Lower leg skin (tissue), 4 donors: Measurements from ENCODE around the gene CHPF2. TPM values are rescaled to one million over a fixed set of nuclear protein-coding genes. Genes with fewer than 3 reads are reported as not detected.

Experiments used
- DNase-seq, 2 donors: peaks; one replicate each; pipeline ENCODE4 v3.0.0-alpha.2; 2019; ENCODE audit warnings: low spot score in 2 of 2
- H3K4me3 ChIP-seq: fragments of 200-600 bp; sonication (generic); 2 replicates; pipeline ENCODE4 v1.5.1; 2017; ENCODE audit warnings: mild to moderate bottlenecking, low read depth; ENCODE audit not compliant: poor library complexity, severe bottlenecking
- CTCF ChIP-seq, 3 donors: fragments of 450-650 bp; IDR thresholded peaks; one replicate each; pipeline ENCODE4 v1.5.1; 2016; ENCODE audit warnings: antibody characterized with exemption in 3 of 3, mild to moderate bottlenecking in 3 of 3, moderate library complexity in 2 of 3
- POLR2A ChIP-seq, 2 donors: fragments of 450-650 bp; IDR thresholded peaks; one replicate each; pipeline ENCODE4 v1.6.1; 2016 to 2017; ENCODE audit warnings: antibody characterized with exemption in 2 of 2, mild to moderate bottlenecking in 1 of 2, moderate library complexity in 1 of 2
- WGBS, 2 donors: methylation state at CpG; one replicate each; pipeline ENCODE4 v1.1.5; 2018; 5-methylcytosine and 5-hydroxymethylcytosine counted together
- intact Hi-C: fragments of 100-400 bp; cut with DNase I; formaldehyde crosslinking; loops from one replicate; pipeline ENCODE4 v1.15.0; 2023; ENCODE audit warnings: low total_unique reads
- total RNA-seq, 4 donors: library from RNA; depleted of rRNA; stranded (reverse); fragments of >200 nt; gene quantifications; one replicate each; pipeline ENCODE4 v1.1.0, GENCODE V29; 2016

CHPF2 gene
- total RNA-seq, 4 donors from 2014 or later: 15.4 to 32.2 (median 26.7) TPM

DNA sequence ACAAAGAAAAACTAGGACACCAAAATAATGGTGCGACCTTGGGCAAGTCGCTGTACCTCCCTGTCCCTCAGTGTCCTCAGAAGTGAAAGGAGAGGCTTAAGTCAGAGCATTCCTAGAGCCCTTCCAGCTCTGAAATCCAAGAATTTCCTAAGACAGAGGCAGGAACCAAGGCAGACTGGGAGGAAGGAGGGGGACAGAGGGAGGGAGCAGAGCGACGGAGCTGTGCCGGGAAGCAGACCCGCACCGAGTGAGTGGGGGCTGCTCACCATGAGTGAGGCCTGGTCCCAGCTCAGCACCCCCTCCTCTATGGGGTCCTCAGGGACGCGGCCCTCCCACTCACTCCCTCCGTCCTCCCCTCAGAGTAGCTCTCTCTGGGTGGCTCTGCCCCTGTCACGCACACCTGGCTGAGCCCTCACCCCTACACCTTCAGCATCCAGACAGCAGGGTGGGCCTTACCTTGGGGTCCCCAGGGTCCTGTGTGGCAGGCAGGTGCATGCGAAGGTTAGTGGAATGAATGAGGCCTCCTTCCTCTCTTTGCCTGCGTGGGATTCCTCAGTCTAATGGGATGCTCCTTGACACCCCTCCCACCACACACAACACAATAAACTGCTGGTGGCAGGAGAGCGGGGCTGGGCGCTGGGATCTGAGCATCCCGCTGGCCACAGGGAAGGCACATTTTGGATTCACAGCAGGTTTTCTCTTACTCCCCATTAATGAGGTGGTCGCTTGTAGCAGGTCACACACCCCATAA lies 20.9 kb downstream of the CHPF2 start:
- WGBS, 2 donors: 70 to 76% methylated on average over 16 to 17 of the region's 17 CpGs
- H3K4me3 ChIP-seq: no peak overlapping the region
- DNase-seq: no peak
- TF ChIP-seq CTCF (IDR thresholded peaks at IDR 0.05) (no peak), POLR2A (IDR thresholded peaks at IDR 0.05) (no peak)
- intact Hi-C loops: no loop called here

- WGBS, 2 donors: 75 to 89% methylated on average over 7 of the region's 7 CpGs
- no peak for DNase-seq
- intact Hi-C loops: no loop called here
- no peak overlapping the region for H3K4me3 ChIP-seq
- no peak for TF ChIP-seq POLR2A (IDR thresholded peaks at IDR 0.05)
- no peak for TF ChIP-seq CTCF (IDR thresholded peaks at IDR 0.05)
Observed at GRCh38 chr7:151254316-151254715, 22.0 kb downstream of the CHPF2 start.

DNA sequence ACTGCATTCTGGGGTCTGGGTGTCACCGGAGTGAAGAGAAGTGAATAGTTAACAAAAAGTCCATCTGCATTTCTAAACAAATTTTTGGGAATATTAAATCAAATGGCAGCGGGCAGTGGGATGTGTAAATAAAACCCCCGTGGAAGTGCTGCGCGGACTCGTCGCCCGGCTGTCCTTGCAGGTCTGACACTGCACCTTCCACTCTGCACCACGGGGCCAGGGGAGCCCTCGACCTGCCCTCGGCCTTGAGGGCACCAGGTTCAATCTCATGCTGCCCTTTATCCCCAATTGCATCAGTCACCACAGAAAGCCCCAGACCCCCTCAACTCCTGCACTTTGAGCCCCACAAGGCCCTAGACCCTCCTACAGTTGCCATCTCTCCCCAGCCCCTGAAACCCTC lies 22.6 kb downstream of the CHPF2 start:
- intact Hi-C loops: no loop called here
- H3K4me3 ChIP-seq: no peak overlapping the region
- DNase-seq: no peak
- 84 to 88% methylated on average over 11 of the region's 11 CpGs for whole genome bisulfite sequencing, 2 donors
- TF ChIP-seq POLR2A (IDR thresholded peaks at IDR 0.05): no peak

DNA sequence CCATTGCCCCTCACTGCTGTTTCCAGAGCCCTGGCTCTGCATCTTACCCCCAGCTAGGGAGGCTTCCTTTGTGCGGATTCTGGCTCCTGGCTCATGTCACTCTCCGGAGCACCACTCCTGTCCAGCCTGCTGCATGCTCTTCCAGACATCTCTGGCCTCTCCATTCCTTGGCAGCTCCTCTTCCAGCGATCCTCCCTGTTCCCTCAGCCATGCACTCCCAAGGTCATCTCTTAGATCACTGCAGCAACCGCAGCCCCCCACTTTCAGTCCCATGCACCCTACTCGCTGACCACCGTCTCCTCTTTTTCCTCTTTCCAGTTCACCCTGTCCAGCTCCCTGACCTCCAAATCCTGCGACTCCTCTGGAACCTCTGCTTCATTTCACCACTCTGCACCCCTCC lies 23.1 kb downstream of the CHPF2 start:
- WGBS, 2 donors: 67 to 88% methylated on average over 7 of the region's 7 CpGs
- no peak for TF ChIP-seq CTCF (IDR thresholded peaks at IDR 0.05)
- TF ChIP-seq POLR2A (IDR thresholded peaks at IDR 0.05): no peak
- no peak for DNase-seq
- intact Hi-C loops: no loop called here
- H3K4me3 ChIP-seq: no peak overlapping the region

- no peak for DNase-seq
- no peak for TF ChIP-seq POLR2A (IDR thresholded peaks at IDR 0.05)
- TF ChIP-seq CTCF (IDR thresholded peaks at IDR 0.05): no peak
- no peak overlapping the region for H3K4me3 ChIP-seq
- intact Hi-C loops: no loop called here
- 50 to 55% methylated on average over 16 of the region's 16 CpGs for whole genome bisulfite sequencing, 2 donors
Observed at GRCh38 chr7:151256410-151257045, 24.2 kb downstream of the CHPF2 start.

DNA sequence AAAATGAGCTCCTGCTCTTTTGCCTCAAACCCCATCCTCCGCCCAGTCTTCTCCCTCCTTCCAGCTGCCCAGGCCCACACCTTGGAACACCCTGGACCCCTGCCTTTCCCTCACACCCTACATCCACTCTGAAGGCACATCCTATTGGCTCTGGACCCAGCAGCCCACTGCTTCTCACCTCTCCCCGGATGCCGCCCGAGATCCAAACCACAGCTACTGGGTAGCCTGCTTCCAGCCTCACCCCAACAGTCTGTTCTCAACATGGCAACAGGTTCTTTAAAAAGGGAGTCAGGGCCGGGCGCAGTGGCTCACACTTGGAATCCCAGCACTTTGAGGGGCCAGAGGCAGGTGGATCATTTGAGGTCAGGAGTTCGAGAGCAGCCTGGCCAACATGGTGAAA lies 25.7 kb downstream of the CHPF2 start:
- DNase-seq: no peak
- H3K4me3 ChIP-seq: no peak overlapping the region
- intact Hi-C loops: no loop called here
- TF ChIP-seq CTCF (IDR thresholded peaks at IDR 0.05): no peak
- TF ChIP-seq POLR2A (IDR thresholded peaks at IDR 0.05): no peak
- WGBS, 2 donors: 98% methylated on average over 7 of the region's 7 CpGs
